SKM-1 (cell line): ENCODE measurements around the gene TMSB4X.
"Not testable (repeated sequence)": the region's sequence is repeated elsewhere in the genome, so short reads cannot be mapped to it uniquely, and the experiment has no call there.

Experiments used
- DNase-seq: peaks from one replicate; lab custom pipeline; 2025; ENCODE audit not compliant: unreplicated experiment; lab: John Stamatoyannopoulos, UW

Gene TMSB4X

DNA sequence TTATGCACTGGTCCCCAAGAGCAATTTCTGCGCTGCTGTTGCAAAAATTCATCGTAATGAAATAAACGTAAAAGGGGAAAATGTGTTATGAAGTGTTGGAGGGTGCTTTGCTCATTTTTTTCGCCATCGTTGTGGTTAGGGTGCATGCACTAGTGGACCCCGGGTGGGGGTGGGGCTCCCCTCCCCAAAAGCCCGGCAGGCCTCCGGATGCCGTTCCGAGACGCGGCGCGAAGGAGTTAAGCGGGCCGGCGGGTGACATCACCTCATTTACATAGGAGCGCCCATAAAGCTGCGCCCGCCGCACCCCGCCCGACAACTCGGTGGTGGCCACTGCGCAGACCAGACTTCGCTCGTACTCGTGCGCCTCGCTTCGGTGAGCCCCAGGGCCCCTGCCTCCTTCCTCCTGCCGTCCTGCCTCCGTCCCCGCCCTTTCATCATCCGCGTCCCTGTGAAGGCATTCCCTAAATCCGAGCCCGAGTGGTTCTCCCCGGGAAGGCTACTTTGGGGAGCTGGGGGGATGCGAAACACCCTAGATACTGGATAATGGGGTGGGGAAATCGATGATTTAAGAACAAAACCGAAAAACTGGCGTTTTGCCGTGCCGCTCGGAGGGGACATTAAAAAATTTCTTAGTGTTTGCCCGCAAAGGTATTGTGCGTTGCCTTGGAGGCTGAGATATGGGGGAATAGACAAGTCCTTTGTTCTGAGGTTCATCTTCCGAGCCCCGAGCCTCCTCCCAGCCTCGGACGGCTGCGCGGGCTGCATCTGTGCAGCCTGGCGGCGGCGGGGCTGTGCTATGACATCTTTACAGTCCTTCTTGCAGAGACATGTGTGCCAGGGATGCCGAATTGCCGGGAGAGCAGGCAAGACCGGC lies at the start of gene TMSB4X:
Gene TMSB4X, plus strand, starts transcription at position 315 of the 874 bp plus-strand sequence.
- DNase-seq: peak; percentile 22

DNA sequence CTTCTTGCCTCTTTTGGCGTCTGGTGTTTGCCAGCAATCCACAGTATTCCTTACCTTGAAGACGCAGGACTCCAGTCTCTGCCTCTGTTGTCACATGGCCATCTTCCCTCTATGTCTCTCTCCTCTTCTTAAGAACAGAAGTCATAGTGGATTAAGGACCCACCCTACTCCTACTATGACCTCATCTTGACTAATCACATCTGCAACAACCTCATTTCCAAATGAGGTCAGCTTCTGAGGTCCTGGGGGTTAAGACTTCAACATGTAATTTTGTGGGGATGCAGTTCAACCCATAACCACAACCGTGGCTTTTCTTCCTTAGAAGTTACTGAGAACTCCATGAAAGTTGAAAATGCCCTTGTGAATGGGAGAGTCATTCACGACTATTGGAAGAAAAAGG lies 45.2 kb upstream of the TMSB4X start:
- no peak for DNase-seq

DNA sequence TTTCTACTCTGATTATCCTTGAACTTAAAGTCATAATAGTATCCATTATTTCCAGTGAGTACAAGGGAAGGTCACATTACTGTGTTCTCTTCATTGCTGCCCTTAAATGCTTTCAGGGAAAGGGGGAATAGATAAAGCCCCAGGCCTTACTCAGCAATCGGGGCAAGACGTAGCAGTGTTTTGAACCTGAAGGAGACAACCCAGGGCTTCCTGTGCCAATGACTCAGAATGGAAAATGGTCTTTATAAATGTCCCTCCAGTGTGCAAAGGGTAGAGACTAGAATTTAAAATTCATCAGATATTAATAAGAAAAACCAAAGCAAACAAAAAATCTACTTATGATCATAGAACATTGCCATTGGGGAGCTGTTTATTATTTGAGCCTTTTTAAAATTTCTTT lies 44.8 kb upstream of the TMSB4X start:
- no peak for DNase-seq

DNA sequence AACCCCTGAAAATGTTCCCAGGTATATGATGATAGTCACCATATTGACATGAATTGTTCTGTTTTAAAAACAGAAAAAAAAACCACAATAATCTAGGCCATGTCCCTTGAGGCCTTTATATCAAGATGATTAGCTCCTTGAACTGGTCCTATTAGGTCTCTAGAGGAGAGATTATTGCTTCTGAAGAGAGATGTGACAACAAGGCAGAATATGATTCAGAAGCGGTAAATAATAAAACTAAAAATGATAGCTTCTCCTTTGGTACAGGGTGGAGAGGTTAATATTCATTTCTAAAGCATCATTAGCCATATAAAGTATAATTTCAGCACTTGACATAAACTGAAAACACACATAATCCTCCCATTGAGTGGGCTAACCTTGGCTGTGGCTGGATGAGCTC lies 42.7 kb upstream of the TMSB4X start:
- no peak for DNase-seq

DNA sequence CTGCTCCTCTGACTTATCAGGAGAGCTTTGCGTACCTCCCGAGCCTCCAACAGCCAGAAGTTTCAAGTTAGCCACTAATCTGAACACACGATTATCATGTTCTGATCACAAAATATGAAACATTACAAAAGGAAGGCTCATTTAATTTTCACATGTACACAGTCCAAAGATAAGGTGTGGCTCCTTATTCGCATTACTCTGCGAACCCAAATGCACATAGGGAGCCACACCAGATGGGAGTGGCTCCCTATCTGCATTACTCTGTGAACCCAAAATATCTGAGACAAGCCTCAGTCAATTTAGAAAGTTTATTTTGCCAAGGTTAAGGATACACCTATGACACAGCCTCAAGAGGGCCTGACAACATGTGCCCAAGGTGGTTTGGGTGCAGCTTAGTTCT lies 40.1 kb upstream of the TMSB4X start:
- no peak for DNase-seq

DNA sequence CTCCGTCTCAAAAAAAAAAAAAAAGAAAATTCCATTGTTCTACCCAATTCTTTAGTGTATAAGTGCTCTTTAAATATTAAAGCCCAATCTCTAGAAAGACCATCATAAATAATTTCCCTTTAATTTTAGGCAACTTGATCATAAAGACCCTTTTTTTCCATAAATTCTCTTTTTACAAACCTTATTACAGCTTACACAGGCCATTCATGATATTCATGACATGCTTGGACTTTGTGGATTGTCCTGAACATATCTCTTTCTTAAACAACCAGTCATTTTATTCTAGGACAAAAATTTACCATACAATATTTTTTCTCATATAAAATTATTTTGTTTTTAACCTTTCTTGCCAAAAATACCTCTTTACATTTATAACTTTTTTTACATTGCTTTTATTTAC lies 38.0 kb upstream of the TMSB4X start:
- DNase-seq: no peak

DNA sequence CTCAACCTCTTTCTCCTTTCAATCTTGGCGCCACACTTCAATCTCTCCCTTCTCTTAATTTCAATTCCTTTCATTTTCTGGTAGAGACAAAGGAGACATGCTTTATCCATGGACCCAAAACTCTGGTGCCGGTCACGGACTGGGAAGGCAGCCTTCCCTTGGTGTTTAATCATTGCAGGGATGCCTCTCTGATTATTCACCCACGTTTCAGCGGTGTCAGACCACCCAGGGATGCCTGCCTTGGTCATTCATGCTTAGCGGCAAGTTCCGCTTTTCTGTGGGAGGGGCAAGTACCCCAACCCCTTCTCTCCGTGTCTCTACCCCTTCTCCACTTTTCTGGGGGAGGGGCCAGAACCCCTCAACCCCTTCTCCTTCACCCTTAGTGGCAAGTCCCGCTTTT lies 34.4 kb upstream of the TMSB4X start:
- DNase-seq: not testable (repeated sequence)

DNA sequence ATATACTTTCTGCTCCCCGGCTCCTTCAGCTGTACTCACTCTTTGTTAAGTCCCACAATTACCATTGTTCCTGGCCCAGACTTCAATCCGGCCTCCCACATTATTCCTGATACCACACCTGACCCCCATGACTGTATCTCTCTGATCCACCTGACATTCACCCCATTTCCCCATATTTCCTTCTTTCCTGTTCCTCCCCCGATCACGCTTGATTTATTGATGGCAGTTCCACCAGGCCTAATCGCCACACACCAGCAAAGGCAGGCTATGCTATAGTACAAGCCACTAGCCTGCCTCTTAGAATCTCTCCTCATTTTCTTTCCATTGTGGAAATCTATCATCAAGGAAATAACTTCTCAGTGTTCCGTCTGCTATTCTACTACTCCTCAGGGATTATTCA lies 31.3 kb upstream of the TMSB4X start:
- not testable (repeated sequence) for DNase-seq

DNA sequence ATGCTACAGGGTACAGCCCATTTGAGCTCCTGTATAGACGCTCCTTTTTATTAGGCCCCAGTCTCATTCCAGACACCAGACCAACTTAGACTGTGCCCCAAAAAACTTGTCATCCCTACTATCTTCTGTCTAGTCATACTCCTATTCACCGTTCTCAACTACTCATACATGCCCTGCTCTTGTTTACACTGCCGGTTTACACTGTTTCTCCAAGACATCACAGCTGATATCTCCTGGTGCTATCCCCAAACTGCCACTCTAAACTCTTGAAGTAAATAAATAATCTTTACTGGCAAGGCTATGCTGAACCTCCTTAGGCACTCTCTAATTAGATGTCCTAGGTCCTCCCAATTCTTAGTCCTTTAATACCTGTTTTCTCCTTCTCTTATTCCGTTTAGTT lies 30.5 kb upstream of the TMSB4X start:
- DNase-seq: not testable (repeated sequence)

DNA sequence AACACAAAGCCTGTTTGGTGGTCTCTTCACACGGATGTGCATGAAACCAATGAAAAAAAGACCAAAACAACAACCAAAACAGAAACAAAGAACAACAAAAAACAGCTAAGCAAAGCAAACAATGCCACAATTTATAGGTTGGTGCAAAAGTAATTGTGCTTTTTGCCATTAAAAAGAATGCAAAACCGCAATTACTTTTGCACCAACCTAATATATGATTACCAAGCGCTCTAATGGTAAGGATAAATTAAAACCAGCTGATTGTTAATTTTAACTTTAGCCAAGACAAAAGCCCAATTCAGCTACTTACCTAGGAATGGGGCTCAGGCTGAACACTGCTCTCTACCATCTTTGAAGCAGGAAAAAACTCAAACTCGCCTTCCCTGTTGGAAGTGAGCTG lies 29.4 kb upstream of the TMSB4X start:
- no peak for DNase-seq

DNA sequence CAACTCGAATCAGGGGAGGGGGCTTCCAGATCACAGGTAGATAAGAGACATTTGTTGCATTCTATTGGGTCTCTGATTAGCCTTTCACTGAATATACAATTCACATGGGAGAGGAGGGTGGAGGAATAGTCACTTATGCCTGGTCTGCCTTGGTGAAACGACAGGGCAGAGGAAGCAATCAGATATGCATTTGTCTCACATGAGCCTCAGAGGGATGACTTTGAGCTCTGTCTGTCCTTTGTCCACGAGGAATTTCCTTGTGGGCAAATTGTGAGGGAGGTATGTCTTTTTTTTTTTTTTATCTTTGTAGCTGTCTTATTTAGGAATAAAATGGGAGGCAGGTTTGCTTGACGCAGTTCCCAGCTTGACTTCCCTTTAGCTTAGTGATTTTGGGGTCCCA lies 28.5 kb upstream of the TMSB4X start:
- DNase-seq: no peak

DNA sequence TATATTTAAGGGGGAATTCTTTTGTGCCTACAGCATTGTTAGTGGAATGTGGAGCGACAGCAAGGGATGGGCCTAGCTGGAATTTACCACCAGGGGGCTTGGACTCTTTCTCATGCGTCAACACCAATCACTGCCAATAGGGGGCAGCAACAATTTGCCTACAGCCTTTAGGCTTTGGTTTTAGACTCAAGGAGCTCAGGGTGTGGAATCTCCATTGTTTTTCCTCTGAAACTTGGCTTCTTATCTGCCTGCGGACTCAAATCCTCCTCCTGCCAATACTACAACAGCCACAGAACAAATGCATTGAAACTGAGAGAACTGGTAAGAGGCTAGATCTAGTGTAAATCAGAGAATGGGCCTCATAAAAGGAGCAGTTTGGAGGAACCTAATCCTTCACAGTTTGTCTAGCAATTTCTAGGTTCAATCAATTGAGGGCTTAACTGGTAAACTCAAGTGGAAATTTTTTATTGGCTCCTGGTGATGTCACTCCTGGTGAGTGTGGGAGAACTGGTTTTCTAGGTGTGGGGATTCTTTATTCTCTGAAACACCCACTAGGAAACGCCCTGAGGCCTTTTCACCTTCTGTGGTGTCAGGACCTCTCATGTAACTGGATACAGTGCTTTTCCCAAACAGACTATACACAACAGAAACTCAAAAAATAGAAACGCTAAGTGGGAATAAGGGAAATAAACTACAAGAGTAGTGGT lies 27.9 kb upstream of the TMSB4X start:
- peak; percentile 25 for DNase-seq

DNA sequence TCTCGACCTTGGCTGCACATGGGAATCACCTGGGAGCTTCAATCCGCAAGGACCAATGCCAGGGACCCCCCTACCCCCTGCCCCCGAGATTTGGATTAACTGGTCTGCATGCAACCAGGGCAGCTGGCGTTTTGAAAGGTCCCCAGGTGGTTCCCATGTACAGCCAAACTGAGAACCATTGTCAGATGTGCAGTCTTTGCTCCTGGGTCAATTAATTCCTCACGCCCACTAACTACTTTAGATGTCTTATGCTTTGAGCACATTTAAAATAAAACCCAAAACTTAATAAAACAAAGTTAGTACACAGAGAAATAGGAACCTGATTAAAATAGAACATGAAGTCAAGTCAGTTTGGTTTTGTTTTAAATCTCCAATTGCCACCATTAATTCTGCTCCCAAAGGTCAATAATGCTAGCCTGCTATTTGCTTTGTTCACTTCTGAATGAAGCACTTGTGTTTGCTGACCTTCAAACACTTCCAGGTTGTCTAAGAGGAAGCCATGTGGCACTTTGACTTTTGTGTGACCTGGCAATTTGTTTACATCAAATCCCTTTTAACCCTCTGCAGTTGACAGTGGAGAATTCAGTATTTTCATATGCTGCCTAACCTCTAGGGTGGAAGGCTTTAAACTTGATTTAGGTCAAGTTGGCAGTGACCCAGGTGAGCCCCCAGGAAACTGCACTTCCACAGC lies 27.2 kb upstream of the TMSB4X start:
- no peak for DNase-seq

DNA sequence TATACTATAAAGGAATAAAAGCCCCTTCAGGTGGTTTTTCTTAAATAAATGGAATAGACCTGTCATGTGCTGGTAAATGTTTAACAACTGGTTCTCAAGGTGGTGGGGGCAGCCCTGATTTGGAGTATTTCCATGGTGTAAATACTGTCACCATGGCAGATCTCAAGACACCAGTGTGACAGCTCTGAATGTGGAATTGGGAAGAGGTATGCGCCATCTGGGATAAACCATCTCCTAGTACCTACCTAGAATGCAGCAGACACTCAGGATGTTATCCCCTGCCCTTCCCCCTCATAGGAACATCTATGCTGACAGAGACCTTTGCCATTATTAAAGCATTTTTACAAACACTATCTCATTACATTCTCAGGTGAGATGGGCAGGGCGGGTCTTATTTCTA lies 26.4 kb upstream of the TMSB4X start:
- no peak for DNase-seq

DNA sequence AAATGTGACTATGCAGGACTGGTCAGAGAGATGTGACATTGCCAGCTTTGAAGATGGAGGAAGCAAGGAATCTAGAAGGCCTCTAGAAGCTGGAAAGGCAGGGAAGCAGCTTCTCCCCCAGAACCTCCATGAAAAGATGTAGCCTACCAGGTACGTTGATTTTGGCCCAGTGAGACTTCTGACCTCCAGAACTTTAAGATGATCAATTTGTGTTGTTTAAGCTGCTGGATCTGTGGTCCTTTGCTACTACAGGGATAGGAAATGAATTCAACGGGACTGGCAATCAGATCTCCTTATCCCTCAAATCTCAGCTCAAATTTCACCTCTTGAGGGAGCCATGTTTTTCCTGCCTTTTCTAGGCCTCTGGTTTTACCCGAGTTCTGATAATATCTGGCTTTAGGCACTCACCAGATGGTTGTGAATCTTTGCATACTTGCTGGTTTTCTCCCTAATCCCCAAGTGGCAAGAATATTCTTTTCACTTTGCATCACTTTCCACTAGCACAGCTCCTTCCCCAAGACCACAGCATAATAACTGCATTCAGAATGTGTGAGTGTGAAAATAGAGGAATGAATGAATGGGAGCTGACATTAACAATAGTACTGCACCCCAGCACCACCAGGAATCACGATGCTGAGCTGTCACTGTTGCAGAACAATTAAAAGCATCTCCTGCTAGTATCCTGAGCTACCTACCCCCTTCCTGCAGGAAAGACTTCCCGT lies 25.5 kb upstream of the TMSB4X start:
- DNase-seq: no peak

DNA sequence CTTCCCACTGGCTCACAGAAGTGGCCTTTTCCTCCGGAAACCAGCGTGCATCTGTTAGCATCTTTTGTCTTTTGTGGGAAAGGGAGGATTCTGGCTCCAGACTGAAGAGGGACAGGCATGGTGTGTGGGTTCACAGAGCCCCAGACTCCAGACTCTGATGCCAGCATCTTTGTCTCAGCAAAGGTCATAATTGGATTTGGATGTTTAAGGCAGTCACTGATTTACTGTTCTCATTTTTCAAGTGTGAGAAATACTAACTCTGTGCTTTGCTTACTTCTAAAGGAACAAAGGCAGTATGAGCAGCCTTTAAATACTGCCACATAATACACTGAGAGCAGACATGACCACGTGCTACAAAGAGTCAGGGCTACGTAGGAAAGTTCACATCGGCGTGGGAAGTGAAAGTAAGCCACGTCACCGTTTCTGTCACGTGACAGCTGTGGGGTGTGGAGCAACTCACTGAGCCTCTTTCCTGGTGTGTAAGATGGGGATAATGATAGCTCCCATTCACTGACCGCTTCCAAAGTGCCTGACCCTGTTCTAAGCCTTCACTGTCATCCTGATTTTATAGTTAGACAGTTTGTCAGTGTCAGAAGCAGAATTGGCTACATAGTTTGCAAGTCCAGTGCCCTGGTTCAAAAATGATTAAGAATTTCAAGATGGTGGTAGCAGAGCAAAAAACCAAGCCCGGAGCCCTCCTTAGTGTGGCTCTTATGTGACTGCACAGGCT lies 24.8 kb upstream of the TMSB4X start:
- DNase-seq: peak; percentile 51

DNA sequence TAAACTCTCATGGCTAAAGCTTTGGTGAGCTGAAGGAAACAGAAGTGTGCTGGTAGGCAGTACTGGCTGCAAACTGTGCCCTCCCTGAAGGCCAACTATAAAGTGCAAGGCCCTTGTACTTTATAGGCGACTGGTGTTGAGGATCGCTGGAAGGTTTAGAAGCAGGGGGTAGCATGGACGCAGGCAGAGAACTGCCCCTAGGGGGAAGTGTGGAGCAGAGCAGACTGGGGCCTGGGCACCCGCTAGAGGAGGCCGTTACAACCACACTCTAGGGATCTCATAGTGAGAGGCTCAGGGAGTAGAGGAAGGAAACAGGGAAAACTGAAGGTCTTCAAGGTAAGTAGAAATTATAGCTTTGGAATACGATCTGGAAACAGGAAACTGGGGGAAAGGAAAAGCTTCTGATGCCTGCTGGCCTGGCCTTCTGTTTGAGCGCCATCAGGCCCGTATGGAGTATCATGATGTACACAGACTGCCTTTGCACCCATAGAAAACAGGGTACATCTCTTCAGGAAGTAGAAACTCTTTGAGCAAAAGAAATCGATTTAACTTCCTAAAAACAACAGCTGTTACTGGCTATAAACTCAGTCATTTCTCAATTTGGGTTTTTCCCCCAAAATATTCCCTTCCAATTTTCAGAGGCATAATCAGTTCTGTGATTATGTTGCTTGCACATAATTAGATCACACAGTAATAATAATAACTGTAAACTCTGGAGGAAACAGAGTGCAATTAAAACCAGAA lies 23.9 kb upstream of the TMSB4X start:
- DNase-seq: peak; percentile 37

DNA sequence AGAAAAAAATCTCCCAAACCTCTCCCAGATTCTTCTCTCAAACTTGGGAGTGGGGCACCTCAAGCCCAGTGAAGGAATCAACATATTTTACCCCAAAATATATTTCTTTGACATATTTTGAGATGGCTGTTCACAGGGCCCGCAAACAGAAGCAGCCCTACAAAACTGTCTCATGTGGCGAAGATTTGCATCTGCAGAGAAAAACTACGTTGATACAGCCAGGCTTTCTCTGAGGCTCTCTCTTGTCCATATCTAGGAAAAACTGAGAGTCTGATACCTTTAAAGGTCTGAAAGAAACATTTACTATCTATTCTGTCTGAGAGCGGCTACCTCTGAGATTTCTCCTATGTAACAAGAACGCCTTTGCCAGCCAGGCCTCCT lies 23.3 kb upstream of the TMSB4X start:
- DNase-seq: no peak

DNA sequence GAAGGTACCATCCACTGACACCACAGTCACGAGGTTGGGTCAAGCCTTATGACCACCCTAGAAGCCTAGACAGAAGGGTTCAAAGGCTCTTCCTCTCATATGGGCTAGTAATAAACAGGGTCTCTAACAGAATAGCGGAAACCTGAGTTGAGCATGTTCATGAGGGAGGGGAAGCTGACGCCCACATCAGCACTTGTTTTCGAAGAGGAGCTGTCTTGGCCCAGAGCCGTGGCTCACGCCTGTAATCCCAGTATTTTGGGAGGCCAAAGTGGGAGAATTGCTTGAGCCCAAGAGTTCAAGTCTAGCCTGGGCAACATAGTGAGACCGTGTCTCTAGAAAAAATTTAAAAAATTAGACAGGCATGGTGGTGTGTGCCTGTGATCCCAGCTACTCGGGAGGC lies 21.5 kb upstream of the TMSB4X start:
- DNase-seq: no peak

DNA sequence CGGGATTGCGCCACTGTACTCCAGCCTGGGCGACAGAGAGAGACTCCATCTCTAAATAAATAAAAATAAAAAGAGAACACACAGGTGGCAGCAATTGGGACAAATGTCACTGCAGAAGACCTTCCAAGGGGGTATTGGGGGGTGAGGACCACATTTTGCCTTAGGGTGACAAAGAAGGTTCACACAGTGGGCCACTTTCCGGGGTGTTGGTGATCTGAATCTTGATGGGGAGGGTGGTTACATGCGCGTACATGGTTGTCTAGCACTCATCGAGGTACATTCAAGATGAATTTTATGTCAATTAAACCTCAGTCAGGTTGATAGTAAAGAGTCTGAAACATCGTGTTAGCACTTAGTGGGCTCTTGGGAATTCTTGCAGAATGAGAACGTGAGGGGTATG lies 20.5 kb upstream of the TMSB4X start:
- no peak for DNase-seq
